Ovary (tissue), 9 donors: ENCODE results near the gene DSP. TPM values are rescaled to one million over a fixed set of nuclear protein-coding genes. Genes with fewer than 3 reads are reported as not detected.

Experiments used
- DNase-seq, 5 donors: peaks; one replicate each; pipeline ENCODE4 v3.0.0-alpha.2; 2019 to 2020
- H3K27ac ChIP-seq, 2 donors: fragments of 200-600 bp; one replicate each; pipeline versions ENCODE4 v1.5.1 to v1.8.0; 2019 to 2022
- H3K27me3 ChIP-seq: fragments of 200-600 bp; one replicate; pipeline ENCODE4 v1.8.0; 2022
- H3K36me3 ChIP-seq: fragments of 200-600 bp; sonication (generic); one replicate; pipeline ENCODE4 v1.5.1; 2019
- H3K4me1 ChIP-seq: one replicate; pipeline ENCODE4 v1.8.1; 2013; ENCODE audit warnings: mild to moderate bottlenecking, moderate library complexity; ENCODE audit not compliant: insufficient read depth
- H3K4me3 ChIP-seq: fragments of 200-600 bp; sonication (generic); one replicate; pipeline ENCODE4 v1.5.1; 2017
- H3K9me3 ChIP-seq, 2 donors: fragments of 200-600 bp in 1 of 2; sonication (generic) in 1 of 2; one replicate each; pipeline versions ENCODE4 v1.5.1 to v1.8.1; 2013 to 2019; ENCODE audit warnings: mild to moderate bottlenecking in 1 of 2, moderate library complexity in 1 of 2
- CTCF ChIP-seq, 3 donors: fragments of 450-650 bp in 2 of 3; fragments of 200-600 bp in 1 of 3; IDR thresholded peaks; one replicate each; pipeline versions ENCODE4 v1.5.1 to v1.8.0; 2016 to 2022; ENCODE audit warnings: antibody characterized with exemption in 3 of 3, mild to moderate bottlenecking in 1 of 3
- EP300 ChIP-seq: sonication (generic); formaldehyde crosslinking; IDR thresholded peaks from one replicate; pipeline ENCODE4 v1.6.1; 2017; ENCODE audit warnings: antibody characterized with exemption
- POLR2A ChIP-seq: fragments of 450-650 bp; IDR thresholded peaks from one replicate; pipeline ENCODE4 v1.6.1; 2017; ENCODE audit warnings: antibody characterized with exemption, mild to moderate bottlenecking, moderate library complexity
- WGBS, 3 donors: extraction: QIAGEN DNeasy Blood & Tissue Kit in 1 of 3; methylation state at CpG; one replicate each; pipeline versions ENCODE4 v1.1.5 to v1.1.7; 2013 to 2017; 5-methylcytosine and 5-hydroxymethylcytosine counted together
- intact Hi-C, 4 donors: fragments of 100-400 bp; cut with DNase I; formaldehyde crosslinking; loops; one replicate each; pipeline versions ENCODE4 v1.11.0 to v1.15.1; 2022 to 2023
- polyA plus RNA-seq, 2 donors: library from polyadenylated mRNA; stranded (reverse); fragments of 200-250 nt in 1 of 2; fragments of 350-450 nt in 1 of 2; fragmentation: Illumina TruSeq in 1 of 2; extraction: RNeasy Lipid Tissue Mini Kit (QIAGEN cat#74804) in 1 of 2; gene quantifications; one replicate each; pipeline ENCODE4 v1.2.3, GENCODE V29; 2013 to 2014
- total RNA-seq, 7 donors: library from RNA; depleted of rRNA in 2 of 7; stranded (reverse); fragments of >200 nt in 2 of 7; fragmentation: NEBNext Ultra II Directional in 3 of 7; extraction: Animal tissue kit (Norgen Biotek cat#: 25700) in 3 of 7; gene quantifications; one replicate each; pipeline versions ENCODE4 v1.1.0 to v1.2.4, GENCODE V29; 2016 to 2023
- donor health status: DM: no; HTN: no; CAD: no; lungs with moderate emphysema.
- donor health status: DM: no; HTN: no; CAD: no.
- donor health status: Bipolar disorder and iron deficiency.
- donor health status: DM: yes; HTN: yes; CAD: no.
- donor health status: DM: no; HTN: no; CAD: no.
- donor health status: DM: yes; HTN: yes; CAD: no.

DSP gene
- total and polyA plus RNA-seq, 9 donors = 2.1 to 65.7 (median 6.7) TPM

- Histone ChIP-seq H3K36me3 (no peaks in the 10 kb centered on the region), H3K27ac (no peak overlapping the region), H3K4me1 (no peaks in the 10 kb centered on the region), H3K9me3 (no peaks in the 10 kb centered on the region), H3K27me3 (no peaks in the 10 kb centered on the region), H3K4me3 (no peak overlapping the region)
- DNase-seq = no peak
- intact Hi-C loops = no loop called here
- TF ChIP-seq EP300 (no peak), POLR2A (no peak)
- 90 to 95% (median 92%) methylated on average over 6 of the region's 6 CpGs for WGBS, 3 donors
Measured at GRCh38 chr6:7507600-7507999, 33.9 kb upstream of the DSP start.

GRCh38 chr6:7512320-7512719 is 29.2 kb upstream of the DSP start:
- WGBS, 3 donors = 23 to 39% (median 34%) methylated on average over 2 of the region's 2 CpGs

GRCh38 chr6:7513529-7513928 is 27.9 kb upstream of the DSP start:
- no peak overlapping the region for H3K27ac ChIP-seq
- no peak for DNase-seq
- no peaks in the 10 kb centered on the region for H3K4me1 ChIP-seq
- H3K27me3 ChIP-seq = no peaks in the 10 kb centered on the region
- no peak overlapping the region for H3K4me3 ChIP-seq
- no peaks in the 10 kb centered on the region for H3K9me3 ChIP-seq
- intact Hi-C loops = no loop called here
- TF ChIP-seq POLR2A (no peak), EP300 (no peak), CTCF (IDR thresholded peaks at IDR 0.05) (no peak)
- WGBS, 3 donors = 48 to 60% (median 52%) methylated on average over 5 of the region's 5 CpGs
- no peaks in the 10 kb centered on the region for H3K36me3 ChIP-seq

More at GRCh38 chr6:7512320-7512719, 29.2 kb upstream of the DSP start:
- H3K4me1 ChIP-seq = no peaks in the 10 kb centered on the region
- H3K27ac ChIP-seq = no peak overlapping the region
- no peak for DNase-seq
- no peaks in the 10 kb centered on the region for H3K9me3 ChIP-seq
- H3K36me3 ChIP-seq = no peaks in the 10 kb centered on the region
- no peak overlapping the region for H3K4me3 ChIP-seq
- TF ChIP-seq CTCF (IDR thresholded peaks at IDR 0.05) = no peak
- intact Hi-C loops = no loop called here
- H3K27me3 ChIP-seq = no peaks in the 10 kb centered on the region

- DNase-seq = no peak
- Histone ChIP-seq H3K27ac (no peak overlapping the region), H3K4me3 (no peak overlapping the region), H3K9me3 (no peaks in the 10 kb centered on the region), H3K27me3 (no peaks in the 10 kb centered on the region), H3K36me3 (no peaks in the 10 kb centered on the region), H3K4me1 (no peaks in the 10 kb centered on the region)
- no peak for TF ChIP-seq EP300
- TF ChIP-seq CTCF (IDR thresholded peaks at IDR 0.05) = no peak
- TF ChIP-seq POLR2A = no peak
- 69 to 87% (median 84%) methylated on average over 2 of the region's 2 CpGs for WGBS, 3 donors
- intact Hi-C loops = no loop called here
Measured at GRCh38 chr6:7515363-7515762, 26.1 kb upstream of the DSP start.

GRCh38 chr6:7518877-7519276 is 22.6 kb upstream of the DSP start:
- 86 to 90% (median 88%) methylated on average over 8 of the region's 8 CpGs for WGBS, 3 donors

More at GRCh38 chr6:7518877-7519276, 22.6 kb upstream of the DSP start:
- no peak for TF ChIP-seq EP300
- TF ChIP-seq CTCF (IDR thresholded peaks at IDR 0.05) = no peak
- TF ChIP-seq POLR2A = no peak
- Histone ChIP-seq H3K4me3 (no peak overlapping the region), H3K27ac (no peak overlapping the region), H3K9me3 (no peaks in the 10 kb centered on the region), H3K36me3 (no peaks in the 10 kb centered on the region), H3K4me1 (no peaks in the 10 kb centered on the region), H3K27me3 (no peaks in the 10 kb centered on the region)
- no peak for DNase-seq
- intact Hi-C loops = no loop called here
